GM18511 (cell line): ENCODE data around the gene ZSCAN20.
A peak's percentile ranks its signal among the peaks of the same experiment; 100 is the strongest.

Experiments
- ATAC-seq: cut with Tn5 transposase; IDR thresholded peaks from one replicate; pipeline ENCODE4 v1.9.1; 2021; ENCODE audit warnings: mild to moderate bottlenecking, moderate library complexity; ENCODE audit not compliant: unreplicated experiment

Gene ZSCAN20

GRCh38 chr1:33443080-33443704 is 29.3 kb upstream of the ZSCAN20 start:
- no peak for ATAC-seq

DNA sequence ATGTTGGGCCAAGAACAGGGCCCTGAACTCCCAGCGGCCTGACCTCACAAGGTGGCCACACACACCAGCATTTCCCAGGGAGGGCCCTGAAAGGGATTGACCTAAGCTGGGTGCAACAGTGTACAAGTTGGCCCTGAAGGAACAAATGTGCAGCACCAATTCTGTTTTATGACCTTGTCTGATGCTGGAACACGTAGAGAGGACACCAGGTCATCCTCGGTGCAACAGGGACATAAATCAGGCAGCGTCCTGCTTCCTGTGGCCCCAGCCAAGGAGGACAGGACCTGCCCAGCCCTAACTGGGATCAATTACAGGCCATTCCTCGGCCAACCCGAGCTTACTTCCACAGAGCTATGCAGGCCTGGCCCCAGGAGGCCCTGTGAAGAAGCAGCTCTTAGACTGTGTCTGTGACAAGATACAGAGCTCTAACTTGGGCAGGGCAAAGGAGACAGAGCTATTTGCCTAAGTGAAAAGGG is 28.7 kb upstream of the ZSCAN20 start:
- no peak for ATAC-seq

- no peak for ATAC-seq
These were observed 27.3 kb upstream of the ZSCAN20 start for GRCh38 chr1:33445108-33445507.

GRCh38 chr1:33446590-33446989 is 25.9 kb upstream of the ZSCAN20 start:
- no peak for ATAC-seq

GRCh38 chr1:33454646-33455282 is 17.7 kb upstream of the ZSCAN20 start:
- ATAC-seq = no peak

- peak; percentile 68 for ATAC-seq
These were observed 16.6 kb upstream of the ZSCAN20 start for GRCh38 chr1:33455539-33456501.

DNA sequence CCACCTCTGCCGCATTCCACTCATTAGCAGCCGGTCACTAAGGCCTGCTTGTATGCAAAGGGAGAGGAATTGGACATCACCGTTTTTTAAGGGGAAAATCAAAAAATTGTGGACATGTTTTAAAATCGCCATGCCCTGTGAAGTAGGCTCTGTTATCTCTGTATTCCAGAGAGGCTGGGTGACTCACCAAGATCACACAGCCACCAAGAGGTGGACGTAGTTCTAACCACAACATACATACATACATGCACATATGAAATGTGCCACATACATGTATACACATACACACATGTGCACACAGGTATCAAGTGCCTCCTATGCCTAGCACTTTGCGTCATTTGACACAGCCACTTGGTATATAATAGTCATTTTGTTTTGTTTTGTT is 16.0 kb upstream of the ZSCAN20 start:
- ATAC-seq = no peak

DNA sequence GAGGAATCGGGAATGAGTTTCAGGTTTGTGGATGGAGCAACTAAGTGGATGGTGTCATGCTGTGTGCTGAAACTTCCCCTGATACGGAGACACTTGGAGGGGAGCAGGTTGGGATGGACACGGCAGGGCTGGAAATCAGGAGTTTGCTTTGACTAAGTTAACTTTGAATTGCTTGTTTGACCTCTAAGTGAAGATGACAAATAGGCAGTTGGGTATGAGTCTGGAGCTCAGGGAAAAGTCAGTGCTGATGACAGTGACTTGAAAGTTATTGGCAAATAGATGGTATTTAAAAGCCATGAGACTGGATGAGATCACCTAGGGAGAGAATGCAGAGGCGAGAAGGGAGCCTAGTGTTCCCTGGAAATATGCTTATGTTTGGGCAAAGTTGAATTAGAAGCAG is 12.8 kb upstream of the ZSCAN20 start:
- no peak for ATAC-seq

DNA sequence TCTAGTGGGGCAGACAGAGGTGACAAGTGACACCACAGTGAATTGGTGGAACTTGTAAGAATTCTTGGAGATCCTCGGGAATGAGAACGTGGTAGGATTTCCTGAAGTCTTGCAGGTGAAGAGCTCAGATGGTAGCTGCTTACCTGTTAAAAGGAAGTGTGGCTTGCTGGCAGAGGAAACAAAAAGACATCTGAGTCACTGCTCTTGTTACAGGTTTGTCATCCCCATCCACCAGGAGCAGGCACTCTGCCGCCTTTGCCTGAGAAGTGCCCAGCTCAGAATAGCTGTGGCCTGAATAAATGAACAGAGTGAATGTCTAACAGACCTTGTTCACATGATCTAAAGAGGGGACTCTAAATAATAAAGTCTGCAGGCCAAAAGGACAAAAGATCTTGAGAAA is 12.3 kb upstream of the ZSCAN20 start:
- no peak for ATAC-seq

- peak; percentile 89 for ATAC-seq
These were observed 11.4 kb upstream of the ZSCAN20 start for GRCh38 chr1:33460947-33461629.

DNA sequence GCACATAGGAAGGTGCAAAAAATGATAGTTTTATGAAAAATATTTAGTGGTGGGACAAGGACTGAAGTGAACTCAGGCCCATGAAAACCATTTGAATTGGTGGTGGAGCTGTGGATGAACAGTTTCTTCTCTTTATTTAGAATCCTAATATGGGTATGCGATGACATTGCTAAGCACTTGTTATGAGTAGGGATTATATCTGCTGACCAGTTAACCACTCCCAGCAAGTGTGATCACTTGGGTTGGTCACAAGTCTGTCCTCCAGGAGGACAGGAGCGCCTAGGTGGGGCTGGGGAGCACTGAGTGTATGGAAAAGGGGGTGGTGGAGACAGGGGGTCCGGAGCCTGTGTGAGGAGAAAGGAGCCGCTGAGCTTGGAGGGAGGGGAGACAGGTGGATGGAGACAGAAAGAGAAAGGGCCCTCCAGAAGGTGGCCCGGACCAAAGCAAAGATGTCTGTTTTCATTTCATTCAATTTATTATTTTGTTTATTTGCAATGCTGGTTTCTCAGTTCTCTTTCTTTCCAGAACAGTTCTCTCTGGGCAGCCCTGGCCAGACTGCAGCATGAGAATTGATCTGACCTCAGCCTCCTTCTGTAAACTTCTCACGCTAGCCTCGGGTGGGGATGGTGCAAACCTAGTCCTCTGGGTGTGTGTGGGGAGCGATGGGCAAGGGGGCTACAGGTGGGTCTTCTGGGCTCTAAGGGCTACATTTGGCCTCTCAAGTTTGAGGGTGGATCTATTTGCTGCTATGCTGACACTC is 9.9 kb upstream of the ZSCAN20 start:
- ATAC-seq = no peak

DNA sequence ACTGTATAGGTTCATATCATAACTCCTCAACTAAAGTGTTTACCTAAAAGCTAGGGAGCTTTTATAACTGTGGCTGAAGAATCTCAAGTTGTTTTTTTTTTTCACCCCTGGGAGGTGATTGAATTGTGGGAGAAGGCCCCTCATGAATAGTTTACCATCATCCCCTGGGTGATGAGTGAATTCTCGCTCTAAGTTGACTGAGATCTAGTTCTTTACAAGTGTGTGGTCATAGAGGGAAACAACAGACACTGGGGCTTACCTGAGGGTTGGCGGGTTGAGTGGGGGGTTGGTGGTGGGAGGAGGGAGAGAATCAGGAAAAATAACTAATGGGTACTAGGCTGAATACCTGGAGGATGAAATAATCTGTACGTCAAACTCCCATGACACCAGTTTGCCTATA is 7.9 kb upstream of the ZSCAN20 start:
- no peak for ATAC-seq

DNA sequence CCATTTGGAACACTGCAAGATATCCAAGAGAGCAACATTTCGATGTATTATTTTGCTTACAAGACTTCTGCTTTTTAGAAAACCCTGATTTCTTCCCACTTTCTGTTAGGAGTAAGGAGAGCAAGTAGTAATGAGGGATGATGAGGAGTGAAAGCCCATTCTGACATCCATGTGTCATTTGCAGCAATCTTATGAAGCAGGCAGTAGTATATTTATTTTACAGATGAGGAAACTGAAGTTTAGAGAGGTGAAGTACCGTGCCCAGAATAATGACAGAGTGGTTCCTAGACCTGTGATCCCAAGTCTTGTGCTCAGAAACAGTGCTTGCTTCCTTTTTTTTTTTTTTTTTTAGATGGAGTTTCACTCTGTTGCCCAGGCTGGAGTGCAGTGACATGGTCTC is 7.1 kb upstream of the ZSCAN20 start:
- no peak for ATAC-seq

DNA sequence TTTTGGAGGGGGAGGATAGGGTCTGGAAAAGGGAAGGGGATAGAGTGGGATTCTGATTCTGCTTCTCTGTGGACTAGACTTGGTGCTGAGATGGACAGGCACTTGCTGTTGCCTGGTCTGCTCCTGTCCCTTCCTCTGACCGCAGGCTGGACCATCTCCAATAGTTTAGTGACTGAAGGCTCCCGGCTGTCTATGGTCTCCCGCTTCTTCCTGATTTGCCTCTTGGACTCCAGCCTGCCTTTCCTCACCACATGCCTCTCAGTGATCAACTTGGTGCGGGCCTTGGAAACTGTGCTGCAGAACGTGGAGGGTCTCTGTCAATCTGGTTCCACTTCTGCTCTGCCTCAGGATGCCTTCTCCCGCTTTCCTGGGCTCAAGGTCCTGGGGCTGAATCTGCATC is 6.3 kb upstream of the ZSCAN20 start:
- no peak for ATAC-seq

DNA sequence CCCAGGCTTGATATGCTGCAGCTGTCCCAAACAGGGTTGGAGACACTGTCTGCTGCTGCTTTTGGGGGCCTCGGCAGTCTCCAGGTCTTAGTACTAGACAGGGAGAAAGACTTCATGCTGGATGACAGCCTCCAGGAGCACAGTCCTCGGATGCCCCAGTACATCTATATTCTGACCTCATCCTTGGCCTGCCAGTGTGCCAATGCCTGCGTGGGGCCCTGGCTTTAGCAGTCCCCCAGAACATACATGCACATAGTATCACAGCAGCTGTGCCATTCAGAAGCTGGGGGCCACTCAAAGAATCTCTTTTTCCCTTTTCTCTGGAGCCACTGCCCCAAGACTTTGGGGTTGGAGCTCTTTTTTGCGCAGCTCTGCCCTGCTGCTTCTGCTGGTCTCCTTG is 4.4 kb upstream of the ZSCAN20 start:
- ATAC-seq = no peak

DNA sequence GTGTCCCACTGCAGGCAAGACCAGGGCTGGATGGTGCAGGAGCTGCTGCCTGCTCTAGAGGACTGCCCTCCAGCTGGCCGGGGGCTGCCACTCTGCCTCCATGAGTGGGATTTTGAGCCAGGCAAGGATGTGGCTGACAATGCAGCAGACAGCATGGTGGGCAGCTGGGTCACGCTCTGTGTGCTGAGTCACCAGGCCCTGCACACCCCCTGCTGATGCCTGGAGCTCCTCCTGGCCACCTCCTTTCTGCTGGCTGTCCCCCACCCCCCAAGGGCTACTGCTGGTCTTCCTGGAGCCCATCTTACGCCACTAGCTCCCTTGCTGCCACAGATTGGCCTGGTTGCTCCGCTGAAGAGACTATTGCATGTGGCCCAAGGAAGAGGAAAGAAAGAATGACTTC is 3.9 kb upstream of the ZSCAN20 start:
- ATAC-seq = no peak

DNA sequence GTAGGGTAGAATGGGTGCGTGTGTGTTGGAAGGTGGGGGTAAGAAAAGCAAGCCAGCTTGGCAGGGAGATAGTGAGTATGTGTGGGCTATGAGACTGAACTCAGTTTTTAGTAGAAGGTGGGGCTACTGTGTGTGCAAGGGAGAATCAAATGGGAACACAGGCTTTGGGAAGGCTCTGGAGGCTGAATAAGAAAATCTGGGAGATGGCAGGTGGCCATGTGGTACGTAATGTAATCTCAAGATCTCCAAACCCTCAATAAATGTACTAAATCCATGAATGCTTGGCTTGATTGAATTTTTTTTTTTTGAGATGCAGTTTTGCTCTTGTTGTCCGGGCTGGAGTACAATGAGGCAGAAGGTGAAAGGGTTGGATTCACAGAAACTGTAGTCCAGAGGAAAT is 3.5 kb upstream of the ZSCAN20 start:
- ATAC-seq = no peak

DNA sequence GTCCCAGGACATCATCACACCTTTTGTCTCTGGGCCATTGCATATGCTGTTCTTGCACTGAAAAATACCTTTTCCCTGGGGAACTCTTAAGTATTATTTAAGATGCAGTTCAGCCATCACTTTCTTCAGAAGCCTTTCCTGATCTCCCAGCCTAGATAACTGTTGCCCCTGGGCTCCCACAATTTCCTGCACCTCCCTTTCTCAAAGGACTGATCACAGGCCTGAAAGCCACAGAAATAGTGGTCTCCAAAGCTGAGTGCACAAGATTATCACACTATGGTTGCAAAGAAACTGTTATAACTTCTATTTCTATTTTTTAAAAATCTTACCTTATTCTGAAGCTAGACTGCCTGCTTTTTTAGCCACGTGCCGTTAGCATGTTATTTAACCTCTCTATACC is 2.8 kb upstream of the ZSCAN20 start:
- ATAC-seq = no peak

GRCh38 chr1:33470495-33471012 is 1.9 kb upstream of the ZSCAN20 start:
- no peak for ATAC-seq

GRCh38 chr1:33471416-33471815 is 1.0 kb upstream of the ZSCAN20 start:
- ATAC-seq = no peak
